Measurements from ENCODE around the gene AIFM3.

DNA sequence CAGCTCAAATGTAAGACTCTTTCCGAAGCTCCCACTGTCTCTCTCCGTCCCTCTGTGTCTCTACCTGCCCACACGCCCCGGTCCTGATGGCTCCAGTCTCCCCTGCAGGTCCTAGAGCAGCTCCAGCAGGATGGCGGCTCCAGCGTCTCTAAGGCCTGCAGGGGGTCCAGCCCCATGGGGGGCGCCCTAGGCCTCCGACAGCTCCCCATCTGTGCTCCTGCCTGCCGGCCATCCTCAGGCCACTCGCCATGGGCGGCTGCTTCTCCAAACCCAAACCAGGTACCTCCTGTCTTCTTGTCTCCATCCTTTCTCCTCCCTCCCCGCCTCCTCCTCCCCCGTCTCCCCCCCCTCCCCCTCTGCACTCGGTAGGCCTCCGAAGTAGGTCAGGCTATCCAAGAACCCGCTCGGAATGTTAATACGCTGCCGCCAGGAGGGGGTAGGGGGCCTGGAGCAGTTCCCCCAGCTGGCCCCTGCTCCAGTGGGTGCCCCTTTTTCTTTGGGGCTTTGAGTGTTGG, 699 bp downstream of the AIFM3 start:
- TF ChIP-seq, protein P1, sequence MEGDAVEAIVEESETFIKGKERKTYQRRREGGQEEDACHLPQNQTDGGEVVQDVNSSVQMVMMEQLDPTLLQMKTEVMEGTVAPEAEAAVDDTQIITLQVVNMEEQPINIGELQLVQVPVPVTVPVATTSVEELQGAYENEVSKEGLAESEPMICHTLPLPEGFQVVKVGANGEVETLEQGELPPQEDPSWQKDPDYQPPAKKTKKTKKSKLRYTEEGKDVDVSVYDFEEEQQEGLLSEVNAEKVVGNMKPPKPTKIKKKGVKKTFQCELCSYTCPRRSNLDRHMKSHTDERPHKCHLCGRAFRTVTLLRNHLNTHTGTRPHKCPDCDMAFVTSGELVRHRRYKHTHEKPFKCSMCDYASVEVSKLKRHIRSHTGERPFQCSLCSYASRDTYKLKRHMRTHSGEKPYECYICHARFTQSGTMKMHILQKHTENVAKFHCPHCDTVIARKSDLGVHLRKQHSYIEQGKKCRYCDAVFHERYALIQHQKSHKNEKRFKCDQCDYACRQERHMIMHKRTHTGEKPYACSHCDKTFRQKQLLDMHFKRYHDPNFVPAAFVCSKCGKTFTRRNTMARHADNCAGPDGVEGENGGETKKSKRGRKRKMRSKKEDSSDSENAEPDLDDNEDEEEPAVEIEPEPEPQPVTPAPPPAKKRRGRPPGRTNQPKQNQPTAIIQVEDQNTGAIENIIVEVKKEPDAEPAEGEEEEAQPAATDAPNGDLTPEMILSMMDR (IDR thresholded peaks at IDR 0.05; ENCODE audit: low read depth, low read length): no peak
- TF ChIP-seq EZH2phosphoT487 (IDR thresholded peaks at IDR 0.05; ENCODE audit: low read depth): no peak

All from OCI-LY3 (cell line).